Lower leg skin (tissue), 4 donors: ENCODE measurements around the gene GIGYF2. TPM values are rescaled to one million over a fixed set of nuclear protein-coding genes. Genes with fewer than 3 reads are reported as not detected.

Experiments
- DNase-seq, 2 donors: peaks; one replicate each; pipeline ENCODE4 v3.0.0-alpha.2; 2019; ENCODE audit warnings: low spot score in 2 of 2
- H3K4me3 ChIP-seq: fragments of 200-600 bp; sonication (generic); 2 replicates; pipeline ENCODE4 v1.5.1; 2017; ENCODE audit warnings: mild to moderate bottlenecking, low read depth; ENCODE audit not compliant: poor library complexity, severe bottlenecking
- CTCF ChIP-seq, 3 donors: fragments of 450-650 bp; IDR thresholded peaks; one replicate each; pipeline ENCODE4 v1.5.1; 2016; ENCODE audit warnings: antibody characterized with exemption in 3 of 3, mild to moderate bottlenecking in 3 of 3, moderate library complexity in 2 of 3
- POLR2A ChIP-seq, 2 donors: fragments of 450-650 bp; IDR thresholded peaks; one replicate each; pipeline ENCODE4 v1.6.1; 2016 to 2017; ENCODE audit warnings: antibody characterized with exemption in 2 of 2, mild to moderate bottlenecking in 1 of 2, moderate library complexity in 1 of 2
- whole genome bisulfite sequencing, 2 donors: methylation state at CpG; one replicate each; pipeline ENCODE4 v1.1.5; 2018; 5-methylcytosine and 5-hydroxymethylcytosine counted together
- intact Hi-C: fragments of 100-400 bp; cut with DNase I; formaldehyde crosslinking; loops from one replicate; pipeline ENCODE4 v1.15.0; 2023; ENCODE audit warnings: low total_unique reads
- total RNA-seq, 4 donors: library from RNA; depleted of rRNA; stranded (reverse); fragments of >200 nt; gene quantifications; one replicate each; pipeline ENCODE4 v1.1.0, GENCODE V29; 2016

Gene GIGYF2
- total RNA-seq, 4 donors from 2014 or later: 57.7 to 78.4 (median 72.5) TPM

- DNase-seq: peak in 1 of 2 donors; percentile 78
- intact Hi-C loops: no loop called here
- TF ChIP-seq CTCF (IDR thresholded peaks at IDR 0.05): no peak
- TF ChIP-seq POLR2A (IDR thresholded peaks at IDR 0.05): no peak
- WGBS, 2 donors: 92% methylated on average over 20 of the region's 20 CpGs
- H3K4me3 ChIP-seq: no peak overlapping the region
Observed at GRCh38 chr2:232882505-232883115, 185.5 kb downstream of the GIGYF2 start.

- DNase-seq: peak in 1 of 2 donors; percentile 84
- no peak for TF ChIP-seq CTCF (IDR thresholded peaks at IDR 0.05)
- no peak for TF ChIP-seq POLR2A (IDR thresholded peaks at IDR 0.05)
- intact Hi-C loops: no loop called here
- H3K4me3 ChIP-seq: no peak overlapping the region
- WGBS, 2 donors: 93 to 94% methylated on average over 26 to 29 of the region's 29 CpGs
Observed at GRCh38 chr2:232883116-232883721, 186.1 kb downstream of the GIGYF2 start.

- DNase-seq: peak in 1 of 2 donors; percentile 73
- TF ChIP-seq CTCF (IDR thresholded peaks at IDR 0.05): no peak
- TF ChIP-seq POLR2A (IDR thresholded peaks at IDR 0.05): no peak
- no peak overlapping the region for H3K4me3 ChIP-seq
- intact Hi-C loops: no loop called here
- WGBS, 2 donors: 83 to 84% methylated on average over 11 of the region's 11 CpGs
Observed at GRCh38 chr2:232884001-232884421, 186.9 kb downstream of the GIGYF2 start.

GRCh38 chr2:232884549-232885263 is 187.6 kb downstream of the GIGYF2 start:
- TF ChIP-seq POLR2A (IDR thresholded peaks at IDR 0.05): no peak
- no peak for TF ChIP-seq CTCF (IDR thresholded peaks at IDR 0.05)
- peak in 1 of 2 donors; percentile 73 for DNase-seq
- 86 to 87% methylated on average over 23 to 27 of the region's 27 CpGs for WGBS, 2 donors
- H3K4me3 ChIP-seq: no peak overlapping the region
- intact Hi-C loops: no loop called here

GRCh38 chr2:232885264-232885961 is 188.3 kb downstream of the GIGYF2 start:
- H3K4me3 ChIP-seq: no peak overlapping the region
- DNase-seq: peak in 1 of 2 donors; percentile 81
- intact Hi-C loops: no loop called here
- 69% methylated on average over 17 to 23 of the region's 25 CpGs for WGBS, 2 donors
- TF ChIP-seq CTCF (IDR thresholded peaks at IDR 0.05): no peak
- no peak for TF ChIP-seq POLR2A (IDR thresholded peaks at IDR 0.05)
